Activated gamma-delta T cell (primary cell): Measurements from ENCODE around the gene XBP1.
"Not testable (repeated sequence)": the region's sequence is repeated elsewhere in the genome, so short reads cannot be mapped to it uniquely, and the experiment has no call there.

ENCODE experiments used
- DNase-seq: peaks from one replicate; lab custom pipeline; 2025; lab: John Stamatoyannopoulos, UW

XBP1 gene

GRCh38 chr22:28817919-28818859 is 17.8 kb upstream of the XBP1 start:
- no peak for DNase-seq

- DNase-seq = no peak
Measured at GRCh38 chr22:28817064-28817463, 16.7 kb upstream of the XBP1 start.

- no peak for DNase-seq
Measured at GRCh38 chr22:28815729-28816128, 15.4 kb upstream of the XBP1 start.

- no peak for DNase-seq
Measured at GRCh38 chr22:28815111-28815510, 14.7 kb upstream of the XBP1 start.

GRCh38 chr22:28813772-28814518 is 13.6 kb upstream of the XBP1 start:
- DNase-seq = no peak

- no peak for DNase-seq
Measured at GRCh38 chr22:28812516-28812915, 12.1 kb upstream of the XBP1 start.

- no peak for DNase-seq
Measured at GRCh38 chr22:28810821-28811491, 10.6 kb upstream of the XBP1 start.

GRCh38 chr22:28808716-28809355 is 8.5 kb upstream of the XBP1 start:
- no peak for DNase-seq

- DNase-seq = not testable (repeated sequence)
Measured at GRCh38 chr22:28805426-28805825, 5.1 kb upstream of the XBP1 start.

- no peak for DNase-seq
Measured at GRCh38 chr22:28802595-28803123, 2.3 kb upstream of the XBP1 start.

- DNase-seq = no peak
Measured at GRCh38 chr22:28801845-28802594, 1.7 kb upstream of the XBP1 start.

- DNase-seq = no peak
Measured at GRCh38 chr22:28799606-28800307, 612 bp downstream of the XBP1 start.

- DNase-seq = no peak
Measured at GRCh38 chr22:28798810-28799605, 1.4 kb downstream of the XBP1 start.

GRCh38 chr22:28795932-28796856 is 4.2 kb downstream of the XBP1 start:
- DNase-seq = no peak

GRCh38 chr22:28795071-28795693 is 5.2 kb downstream of the XBP1 start:
- no peak for DNase-seq

- DNase-seq = no peak
Measured at GRCh38 chr22:28793976-28794584, 6.3 kb downstream of the XBP1 start.
